SK-N-DZ (cell line): Measurements from ENCODE around the gene ITGB6.

ENCODE experiments used
- DNase-seq: peaks from one replicate; pipeline ENCODE4 v3.0.0-alpha.2; 2015; ENCODE audit warnings: low spot score

The ITGB6 gene

GRCh38 chr2:160222546-160223283 lies 22.6 kb upstream of the ITGB6 start:
- DNase-seq: no peak

- DNase-seq: no peak
These were observed 21.6 kb upstream of the ITGB6 start for GRCh38 chr2:160221391-160222276.

- DNase-seq: no peak
These were observed 20.5 kb upstream of the ITGB6 start for GRCh38 chr2:160220545-160221009.

- DNase-seq: no peak
These were observed 20.0 kb upstream of the ITGB6 start for GRCh38 chr2:160220026-160220425.

GRCh38 chr2:160214461-160215445 lies 14.7 kb upstream of the ITGB6 start:
- DNase-seq: no peak

GRCh38 chr2:160213511-160213910 lies 13.4 kb upstream of the ITGB6 start:
- DNase-seq: peak; percentile 20

- peak; percentile 66 for DNase-seq
These were observed 10.6 kb upstream of the ITGB6 start for GRCh38 chr2:160210599-160211138.

- no peak for DNase-seq
These were observed 9.4 kb upstream of the ITGB6 start for GRCh38 chr2:160209516-160209856.

GRCh38 chr2:160208655-160209515 lies 8.8 kb upstream of the ITGB6 start:
- no peak for DNase-seq

- DNase-seq: peak; percentile 18
These were observed 8.0 kb upstream of the ITGB6 start for GRCh38 chr2:160207804-160208654.

- DNase-seq: no peak
These were observed 7.2 kb upstream of the ITGB6 start for GRCh38 chr2:160207271-160207670.

- DNase-seq: no peak
These were observed 6.4 kb upstream of the ITGB6 start for GRCh38 chr2:160206436-160206835.

GRCh38 chr2:160205505-160205904 lies 5.4 kb upstream of the ITGB6 start:
- no peak for DNase-seq

- no peak for DNase-seq
These were observed 3.4 kb upstream of the ITGB6 start for GRCh38 chr2:160203422-160203821.

GRCh38 chr2:160203007-160203406 lies 2.9 kb upstream of the ITGB6 start:
- DNase-seq: no peak

GRCh38 chr2:160201849-160202539 lies 1.9 kb upstream of the ITGB6 start:
- DNase-seq: no peak

- no peak for DNase-seq
These were observed 849 bp upstream of the ITGB6 start for GRCh38 chr2:160200921-160201320.

- no peak for DNase-seq
These were observed 1.0 kb downstream of the ITGB6 start for GRCh38 chr2:160199053-160199452.

GRCh38 chr2:160197587-160197986 lies 2.5 kb downstream of the ITGB6 start:
- no peak for DNase-seq
